Measurements from ENCODE around the gene HS6ST1.

DNA sequence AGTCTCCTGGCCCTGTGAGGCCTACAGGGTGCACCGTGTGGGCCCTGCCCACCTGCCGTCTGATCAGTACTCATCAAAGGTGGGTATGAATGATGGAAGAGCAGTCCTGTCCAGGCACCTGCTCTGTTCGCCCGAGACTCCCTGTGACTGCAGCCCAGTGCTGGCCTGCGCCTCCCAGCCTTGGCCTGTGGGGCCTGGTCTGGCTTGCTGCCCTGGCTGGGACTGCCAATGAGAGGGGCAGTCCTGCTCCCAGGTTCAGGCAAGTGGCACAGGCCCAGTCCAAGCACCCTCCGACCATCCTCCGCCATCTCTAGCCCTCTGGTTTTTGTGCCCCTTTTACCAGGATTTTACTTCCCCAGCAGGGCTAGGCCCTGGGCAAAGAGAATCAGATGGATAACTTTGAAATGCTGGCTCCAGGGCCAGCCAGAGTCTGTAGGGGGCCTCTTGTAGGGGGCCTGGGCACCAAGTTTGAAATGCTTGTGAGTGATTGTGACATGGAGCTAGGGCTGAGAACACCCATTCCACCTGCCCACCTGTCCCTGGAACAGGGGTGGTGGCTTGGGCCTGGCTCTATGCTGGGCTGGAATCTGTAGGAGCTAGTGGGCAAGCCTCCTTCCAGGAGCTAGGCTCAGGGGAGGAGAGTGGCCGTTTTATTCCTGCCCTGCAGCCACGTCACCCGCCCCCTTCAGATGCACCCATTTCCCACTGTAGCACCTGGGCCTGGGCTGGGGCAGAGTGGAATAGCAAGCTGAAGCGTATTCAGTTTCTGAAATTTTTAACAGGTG lies 8.7 kb upstream of the HS6ST1 start:
- TF ChIP-seq CTCF (IDR thresholded peaks at IDR 0.05) (no peak), POLR2A (IDR thresholded peaks at IDR 0.05) (no peak)
